Mucosa of descending colon (tissue), 3 donors: Measurements from ENCODE around the gene FKBP1B. TPM values are rescaled to one million over a fixed set of nuclear protein-coding genes. Genes with fewer than 3 reads are reported as not detected.
"Not testable (repeated sequence)": the region's sequence is repeated elsewhere in the genome, so short reads cannot be mapped to it uniquely, and the experiment has no call there.

Source experiments
- ATAC-seq: fragments of 200-7000 bp; cut with Tn5 transposase; one replicate; pipeline ENCODE4 v1.9.1; 2020; ENCODE audit warnings: mild to moderate bottlenecking, moderate library complexity
- DNase-seq, 3 donors: peaks; one replicate each; pipeline ENCODE4 v3.0.0-alpha.2; 2020
- H3K36me3 ChIP-seq: fragments of 200-600 bp; one replicate; pipeline ENCODE4 v1.8.0; 2021; ENCODE audit warnings: low read depth, mild to moderate bottlenecking
- H3K4me1 ChIP-seq: fragments of 200-600 bp; one replicate; pipeline ENCODE4 v1.8.0; 2021; ENCODE audit warnings: low read depth, mild to moderate bottlenecking
- H3K4me3 ChIP-seq: fragments of 200-600 bp; one replicate; pipeline ENCODE4 v1.8.0; 2021; ENCODE audit warnings: mild to moderate bottlenecking
- H3K9me3 ChIP-seq: fragments of 200-600 bp; one replicate; pipeline ENCODE4 v1.8.0; 2021; ENCODE audit warnings: mild to moderate bottlenecking
- CTCF ChIP-seq: fragments of 200-600 bp; IDR thresholded peaks from one replicate; pipeline ENCODE4 v1.8.0; 2022; ENCODE audit warnings: antibody characterized with exemption, mild to moderate bottlenecking
- intact Hi-C, 2 donors: fragments of 100-400 bp; cut with DNase I in 1 of 2; cut with micrococcal nuclease in 1 of 2; formaldehyde crosslinking; loops; one replicate each; pipeline versions ENCODE4 v1.11.0 to v1.11.1; 2022; cut with DNase I, micrococcal nuclease
- total RNA-seq, 3 donors: library from RNA; stranded (reverse); fragmentation: NEBNext Ultra II Directional in 2 of 3; extraction: Animal tissue kit (Norgen Biotek cat#: 25700) in 2 of 3; gene quantifications; one replicate each; pipeline versions ENCODE4 v1.2.1 to v1.2.4, GENCODE V29; 2021 to 2023
- donor health status: DM: no; HTN: no; CAD: no; lungs with moderate emphysema.
- donor health status: DM: no; HTN: no; CAD: no.
- donor health status: DM: no; HTN: yes; CAD: no.

Gene FKBP1B
- total RNA-seq, 3 donors from 2014 or later, result 7.2 to 14.7 (median 8.2) TPM

DNA sequence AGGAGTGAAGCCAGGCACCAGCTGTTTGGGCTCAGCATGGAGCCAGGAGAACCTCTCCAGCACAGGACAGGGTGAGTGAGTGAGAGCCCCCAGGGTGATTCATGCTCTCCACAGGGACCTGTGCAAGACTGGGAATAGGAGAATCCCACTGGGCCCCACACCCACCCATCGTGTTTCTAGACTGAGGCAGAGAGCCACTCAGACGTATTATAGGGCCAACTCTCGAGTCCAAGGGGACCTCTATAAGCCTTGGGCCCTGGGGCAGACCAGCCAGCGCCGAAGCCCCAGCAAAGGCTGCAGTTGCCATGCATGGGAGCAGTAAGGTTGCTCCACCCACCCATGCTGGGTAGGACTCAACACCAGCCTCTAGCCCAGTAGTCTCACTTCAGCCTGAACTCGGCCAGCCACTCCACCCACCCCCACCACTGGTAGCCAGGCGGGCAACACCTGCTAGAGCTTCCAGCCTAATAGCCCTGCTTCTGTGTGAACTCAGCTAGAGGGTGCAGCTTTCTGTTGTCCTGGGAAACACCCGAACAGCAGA, 54.6 kb downstream of the FKBP1B start:
- H3K36me3 ChIP-seq, result no peaks in the 10 kb centered on the region
- DNase-seq (no peak), ATAC-seq (no peak)
- H3K4me3 ChIP-seq, result no peak overlapping the region
- H3K9me3 ChIP-seq, result peaks cover 3% of the 10 kb centered on the region
- TF ChIP-seq CTCF, result no peak
- intact Hi-C loops, result no loop called here
- no peaks in the 10 kb centered on the region for H3K4me1 ChIP-seq

GRCh38 chr2:24104906-24105305, 55.4 kb downstream of the FKBP1B start:
- Histone ChIP-seq H3K4me3 (no peak overlapping the region), H3K4me1 (no peaks in the 10 kb centered on the region), H3K9me3 (peaks cover 3% of the 10 kb centered on the region), H3K36me3 (no peaks in the 10 kb centered on the region)
- ATAC-seq (no peak), DNase-seq (no peak)
- TF ChIP-seq CTCF, result no peak
- intact Hi-C loops, result no loop called here

DNA sequence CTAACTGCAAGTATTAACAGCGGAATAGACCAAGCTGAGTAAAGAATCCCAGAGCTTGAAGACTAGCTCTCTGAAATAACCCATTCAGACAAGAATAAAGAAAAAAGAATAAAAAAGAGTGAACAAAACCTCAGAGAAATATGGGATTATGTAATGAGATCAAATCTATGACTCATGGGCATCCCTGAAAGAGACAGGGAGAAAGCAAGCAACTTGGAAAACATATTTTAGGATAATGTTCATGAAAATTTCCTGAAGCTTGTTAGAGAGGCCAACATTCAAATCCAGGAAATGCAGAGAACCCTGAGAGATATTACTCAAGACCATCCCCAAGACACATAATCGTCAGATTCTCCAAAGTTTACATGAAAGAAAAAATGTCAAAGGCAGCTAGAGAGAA, 56.3 kb downstream of the FKBP1B start:
- DNase-seq, result no peak
- Histone ChIP-seq H3K4me1 (no peaks in the 10 kb centered on the region), H3K36me3 (no peaks in the 10 kb centered on the region), H3K4me3 (no peak overlapping the region), H3K9me3 (peaks cover 3% of the 10 kb centered on the region)
- no peak for TF ChIP-seq CTCF
- no peak for ATAC-seq
- intact Hi-C loops, result no loop called here

- DNase-seq, result no peak
- Histone ChIP-seq H3K4me1 (no peaks in the 10 kb centered on the region), H3K36me3 (no peaks in the 10 kb centered on the region), H3K9me3 (peaks cover 3% of the 10 kb centered on the region), H3K4me3 (no peak overlapping the region)
- ATAC-seq, result no peak
- TF ChIP-seq CTCF, result no peak
- intact Hi-C loops, result no loop called here
Observed at GRCh38 chr2:24106786-24107185, 57.2 kb downstream of the FKBP1B start.

DNA sequence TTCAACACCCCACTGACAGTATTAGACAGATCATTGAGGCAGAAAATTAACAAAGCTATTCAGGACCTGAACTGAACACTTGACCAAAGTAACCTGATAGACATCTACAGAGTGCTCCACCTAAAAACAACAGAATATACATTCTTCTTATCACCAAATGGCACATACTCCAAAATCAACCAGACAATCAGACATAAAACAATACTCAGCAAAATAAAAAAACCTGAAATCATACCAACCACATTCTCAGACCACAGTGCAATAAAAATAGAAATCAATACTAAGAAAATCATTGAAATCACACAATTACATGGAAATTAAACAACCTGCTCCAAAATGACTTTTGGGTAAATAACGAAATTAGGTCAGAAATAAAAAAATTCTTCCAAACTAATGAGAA, 57.8 kb downstream of the FKBP1B start:
- TF ChIP-seq CTCF, result no peak
- Histone ChIP-seq H3K9me3 (peaks cover 3% of the 10 kb centered on the region), H3K4me1 (no peaks in the 10 kb centered on the region), H3K4me3 (no peak overlapping the region), H3K36me3 (no peaks in the 10 kb centered on the region)
- intact Hi-C loops, result no loop called here
- ATAC-seq (no peak), DNase-seq (no peak)

DNA sequence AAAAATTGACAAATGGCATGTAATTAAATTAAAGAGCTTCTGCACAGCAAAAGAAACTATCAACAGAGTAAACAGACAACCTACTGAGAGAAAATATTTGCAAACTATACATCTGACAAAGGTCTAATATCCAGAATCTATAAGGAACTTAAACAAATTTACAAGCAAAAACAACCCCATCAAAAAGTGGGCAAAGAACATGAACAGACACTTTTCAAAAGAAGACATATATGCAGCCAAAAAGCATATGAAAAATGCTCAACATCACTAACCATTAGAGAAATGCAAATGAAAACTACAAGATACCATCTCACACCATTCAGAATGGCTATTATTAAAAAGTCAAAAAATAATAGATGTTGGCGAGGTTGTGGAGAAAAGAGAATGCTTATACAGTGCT, 59.9 kb downstream of the FKBP1B start:
- intact Hi-C loops, H3K4me3 ChIP-seq: not testable (repeated sequence)

More for the DNA sequence above, 59.9 kb downstream of the FKBP1B start:
- not testable (repeated sequence) for H3K4me1 ChIP-seq, H3K36me3 ChIP-seq, H3K9me3 ChIP-seq, DNase-seq, ATAC-seq
